Chondrocyte (in vitro differentiated cells): ENCODE results near the gene CPHXL. TPM values are rescaled to one million over a fixed set of nuclear protein-coding genes. Genes with fewer than 3 reads are reported as not detected.

Experiments
- DNase-seq: peaks from one replicate; pipeline ENCODE4 v3.0.0; 2021; ENCODE audit warnings: mixed read lengths, low spot score
- H3K27ac Mint-ChIP-seq: one replicate; pipeline ENCODE4 v1.8.0; 2021; ENCODE audit warnings: mild to moderate bottlenecking, moderate library complexity, mixed read lengths; ENCODE audit not compliant: unreplicated experiment
- H3K27me3 Mint-ChIP-seq: 2 replicates; pipeline ENCODE4 v1.8.0; 2021; ENCODE audit warnings: low read depth, mixed read lengths
- H3K36me3 Mint-ChIP-seq: 2 replicates; pipeline ENCODE4 v1.8.0; 2021; ENCODE audit warnings: low read depth, mixed read lengths
- H3K4me1 Mint-ChIP-seq: 2 replicates; pipeline ENCODE4 v1.8.0; 2021; ENCODE audit warnings: low read depth, mild to moderate bottlenecking, mixed read lengths
- H3K4me3 Mint-ChIP-seq: one replicate; pipeline ENCODE4 v1.8.0; 2021; ENCODE audit warnings: mild to moderate bottlenecking, moderate library complexity, mixed read lengths; ENCODE audit not compliant: unreplicated experiment
- H3K9me3 Mint-ChIP-seq: 2 replicates; pipeline ENCODE4 v1.8.0; 2021; ENCODE audit warnings: low read depth, mixed read lengths
- CTCF ChIP-seq: fragments of 200-600 bp; sonication (generic); IDR thresholded peaks from 2 replicates; pipeline ENCODE4 v1.5.0; 2021; ENCODE audit warnings: antibody characterized with exemption, mild to moderate bottlenecking, moderate library complexity
- total RNA-seq: library from RNA; stranded (reverse); gene quantifications from 3 replicates; pipeline ENCODE4 v1.2.1, GENCODE V29; 2021

Gene CPHXL
- total RNA-seq, 1 donor from 2014 or later: not detected

GRCh38 chr16:75750528-75750927 lies 24.2 kb upstream of the CPHXL start:
- no peak for DNase-seq
- H3K36me3 Mint-ChIP-seq: no peaks in the 10 kb centered on the region
- TF ChIP-seq CTCF: no peak
- H3K27me3 Mint-ChIP-seq: peaks cover 2% of the 10 kb centered on the region
- no peak overlapping the region for H3K4me3 Mint-ChIP-seq
- no peak overlapping the region for H3K27ac Mint-ChIP-seq
- no peaks in the 10 kb centered on the region for H3K9me3 Mint-ChIP-seq
- no peaks in the 10 kb centered on the region for H3K4me1 Mint-ChIP-seq

- no peak for TF ChIP-seq CTCF
- H3K9me3 Mint-ChIP-seq: peaks cover 21% of the 10 kb centered on the region
- H3K27ac Mint-ChIP-seq: no peak overlapping the region
- H3K36me3 Mint-ChIP-seq: peaks cover 3% of the 10 kb centered on the region
- no peak overlapping the region for H3K4me3 Mint-ChIP-seq
- peaks cover 2% of the 10 kb centered on the region for H3K27me3 Mint-ChIP-seq
- no peaks in the 10 kb centered on the region for H3K4me1 Mint-ChIP-seq
- no peak for DNase-seq
These were observed 20.1 kb upstream of the CPHXL start for GRCh38 chr16:75746359-75746758.

GRCh38 chr16:75745823-75746222 lies 19.5 kb upstream of the CPHXL start:
- Mint-ChIP-seq H3K4me3 (no peak overlapping the region), H3K9me3 (peaks cover 25% of the 10 kb centered on the region), H3K4me1 (no peaks in the 10 kb centered on the region), H3K27me3 (peaks cover 2% of the 10 kb centered on the region), H3K36me3 (peaks cover 3% of the 10 kb centered on the region), H3K27ac (no peak overlapping the region)
- DNase-seq: no peak
- TF ChIP-seq CTCF: no peak

GRCh38 chr16:75745242-75745641 lies 19.0 kb upstream of the CPHXL start:
- H3K27me3 Mint-ChIP-seq: peaks cover 2% of the 10 kb centered on the region
- H3K4me3 Mint-ChIP-seq: no peak overlapping the region
- TF ChIP-seq CTCF: no peak
- H3K4me1 Mint-ChIP-seq: no peaks in the 10 kb centered on the region
- no peak for DNase-seq
- peaks cover 3% of the 10 kb centered on the region for H3K36me3 Mint-ChIP-seq
- H3K9me3 Mint-ChIP-seq: peaks cover 27% of the 10 kb centered on the region
- H3K27ac Mint-ChIP-seq: no peak overlapping the region

GRCh38 chr16:75742424-75743047 lies 16.2 kb upstream of the CPHXL start:
- H3K27ac Mint-ChIP-seq: no peak overlapping the region
- peaks cover 3% of the 10 kb centered on the region for H3K36me3 Mint-ChIP-seq
- DNase-seq: no peak
- H3K27me3 Mint-ChIP-seq: no peaks in the 10 kb centered on the region
- no peak for TF ChIP-seq CTCF
- H3K4me1 Mint-ChIP-seq: no peaks in the 10 kb centered on the region
- H3K4me3 Mint-ChIP-seq: no peak overlapping the region
- H3K9me3 Mint-ChIP-seq: peaks cover 30% of the 10 kb centered on the region
